Tibial nerve (tissue), 4 donors: Measurements from ENCODE around the gene CKMT2.

ENCODE experiments used
- EP300 ChIP-seq, 2 donors: sonication (generic); formaldehyde crosslinking; IDR thresholded peaks; one replicate each; pipeline ENCODE4 v1.6.1; 2017; ENCODE audit warnings: antibody characterized with exemption in 2 of 2, mild to moderate bottlenecking in 1 of 2
- POLR2A ChIP-seq, 2 donors: fragments of 450-650 bp; IDR thresholded peaks; one replicate each; pipeline ENCODE4 v1.6.1; 2017; ENCODE audit warnings: antibody characterized with exemption in 2 of 2, mild to moderate bottlenecking in 2 of 2, moderate library complexity in 2 of 2
- TF ChIP-seq, protein P1 (sequence below), 5 experiments: fragments of 200-600 bp in 3 of 5; fragments of 450-650 bp in 2 of 5; sonication (generic) in 3 of 5; IDR thresholded peaks; one replicate each; pipeline ENCODE4 v1.5.1; 2016 to 2019; ENCODE audit warnings: antibody characterized with exemption in 5 of 5, mild to moderate bottlenecking in 3 of 5, moderate library complexity in 2 of 5

DNA sequence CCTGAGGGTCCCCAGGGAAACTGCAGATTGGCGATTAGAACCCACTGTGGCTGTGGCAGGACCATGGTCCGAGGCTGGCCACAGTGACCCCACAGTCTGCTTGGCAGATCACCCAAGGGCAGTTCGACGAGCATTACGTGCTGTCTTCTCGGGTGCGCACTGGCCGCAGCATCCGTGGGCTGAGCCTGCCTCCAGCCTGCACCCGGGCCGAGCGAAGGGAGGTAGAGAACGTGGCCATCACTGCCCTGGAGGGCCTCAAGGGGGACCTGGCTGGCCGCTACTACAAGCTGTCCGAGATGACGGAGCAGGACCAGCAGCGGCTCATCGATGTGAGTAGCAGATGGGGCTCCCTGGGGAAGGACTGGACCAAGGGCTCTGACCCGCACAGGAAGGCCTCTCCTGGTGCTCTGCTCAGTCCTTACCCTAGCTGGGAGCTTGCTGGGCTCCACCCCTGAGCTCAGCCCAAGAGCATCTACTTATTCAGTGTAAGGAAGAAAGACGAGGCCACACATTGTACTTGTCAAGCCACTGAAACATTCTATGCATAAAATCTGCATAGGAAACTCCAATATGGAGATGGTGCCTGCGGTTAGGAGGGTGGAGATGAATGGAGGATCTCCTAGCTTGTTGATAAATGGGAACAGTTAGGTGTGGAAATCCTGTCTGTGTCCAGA is 21.9 kb downstream of the CKMT2 start:
- TF ChIP-seq, protein P1, sequence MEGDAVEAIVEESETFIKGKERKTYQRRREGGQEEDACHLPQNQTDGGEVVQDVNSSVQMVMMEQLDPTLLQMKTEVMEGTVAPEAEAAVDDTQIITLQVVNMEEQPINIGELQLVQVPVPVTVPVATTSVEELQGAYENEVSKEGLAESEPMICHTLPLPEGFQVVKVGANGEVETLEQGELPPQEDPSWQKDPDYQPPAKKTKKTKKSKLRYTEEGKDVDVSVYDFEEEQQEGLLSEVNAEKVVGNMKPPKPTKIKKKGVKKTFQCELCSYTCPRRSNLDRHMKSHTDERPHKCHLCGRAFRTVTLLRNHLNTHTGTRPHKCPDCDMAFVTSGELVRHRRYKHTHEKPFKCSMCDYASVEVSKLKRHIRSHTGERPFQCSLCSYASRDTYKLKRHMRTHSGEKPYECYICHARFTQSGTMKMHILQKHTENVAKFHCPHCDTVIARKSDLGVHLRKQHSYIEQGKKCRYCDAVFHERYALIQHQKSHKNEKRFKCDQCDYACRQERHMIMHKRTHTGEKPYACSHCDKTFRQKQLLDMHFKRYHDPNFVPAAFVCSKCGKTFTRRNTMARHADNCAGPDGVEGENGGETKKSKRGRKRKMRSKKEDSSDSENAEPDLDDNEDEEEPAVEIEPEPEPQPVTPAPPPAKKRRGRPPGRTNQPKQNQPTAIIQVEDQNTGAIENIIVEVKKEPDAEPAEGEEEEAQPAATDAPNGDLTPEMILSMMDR (IDR thresholded peaks at IDR 0.05), result no peak
- TF ChIP-seq EP300 (IDR thresholded peaks at IDR 0.05) (no peak), POLR2A (IDR thresholded peaks at IDR 0.05) (no peak)
